PC-9 (cell line): ENCODE measurements around the gene NFIA.

Experiments used
- CTCF ChIP-seq: fragments of 200-600 bp; sonication (generic); conservative IDR thresholded peaks from 2 replicates; pipeline ENCODE4 v1.6.1; 2017; ENCODE audit warnings: mixed run types, antibody characterized with exemption, mild to moderate bottlenecking, moderate library complexity
- EZH2 ChIP-seq: fragments of 200-600 bp; sonication (generic); IDR thresholded peaks from 2 replicates; pipeline ENCODE4 v1.8.0; 2017; ENCODE audit warnings: antibody characterized with exemption, low read depth

- no peak for TF ChIP-seq CTCF
- TF ChIP-seq EZH2: no peak
Measured at GRCh38 chr1:61290525-61290924, 208.2 kb downstream of the NFIA start.
